H1 (cell line): Measurements from ENCODE around the gene ABCG1. TPM values are rescaled to one million over a fixed set of nuclear protein-coding genes. Genes with fewer than 3 reads are reported as not detected.

Experiments used
- TBP ChIP-seq: IDR thresholded peaks from 2 replicates; pipeline ENCODE4 v1.6.1; 2011; ENCODE audit warnings: low read depth, low read length, improper control_type of control experiment
- polyA plus RNA-seq, 7 experiments: library from polyadenylated mRNA; depleted of rRNA in 3 of 7; stranded (reverse) in 5 of 7; unstranded in 2 of 7; fragments of >200 nt in 5 of 7; fragments of 200-250 nt in 2 of 7; gene quantifications; 1 replicate in 5 of 7; 2 replicates in 1 of 7; 4 replicates in 1 of 7; pipeline versions ENCODE4 v1.2.1 to v1.2.3, GENCODE V29; 2011 to 2013; ENCODE audit warnings: missing spikeins in 2 of 7, mixed read lengths in 2 of 7
- total RNA-seq: library from RNA; stranded (reverse); fragmentation: NEBNext Ultra II Directional; extraction: Animal tissue kit (Norgen Biotek cat#: 25700); gene quantifications from 2 replicates; pipeline ENCODE4 v1.2.1, GENCODE V29; 2021

ABCG1 gene
- total and polyA plus RNA-seq, 2 of the 8 experiments (the other 6 are each of a cell fraction or from before 2014, with no cell fraction given) = 2.1 to 4.0 TPM

DNA sequence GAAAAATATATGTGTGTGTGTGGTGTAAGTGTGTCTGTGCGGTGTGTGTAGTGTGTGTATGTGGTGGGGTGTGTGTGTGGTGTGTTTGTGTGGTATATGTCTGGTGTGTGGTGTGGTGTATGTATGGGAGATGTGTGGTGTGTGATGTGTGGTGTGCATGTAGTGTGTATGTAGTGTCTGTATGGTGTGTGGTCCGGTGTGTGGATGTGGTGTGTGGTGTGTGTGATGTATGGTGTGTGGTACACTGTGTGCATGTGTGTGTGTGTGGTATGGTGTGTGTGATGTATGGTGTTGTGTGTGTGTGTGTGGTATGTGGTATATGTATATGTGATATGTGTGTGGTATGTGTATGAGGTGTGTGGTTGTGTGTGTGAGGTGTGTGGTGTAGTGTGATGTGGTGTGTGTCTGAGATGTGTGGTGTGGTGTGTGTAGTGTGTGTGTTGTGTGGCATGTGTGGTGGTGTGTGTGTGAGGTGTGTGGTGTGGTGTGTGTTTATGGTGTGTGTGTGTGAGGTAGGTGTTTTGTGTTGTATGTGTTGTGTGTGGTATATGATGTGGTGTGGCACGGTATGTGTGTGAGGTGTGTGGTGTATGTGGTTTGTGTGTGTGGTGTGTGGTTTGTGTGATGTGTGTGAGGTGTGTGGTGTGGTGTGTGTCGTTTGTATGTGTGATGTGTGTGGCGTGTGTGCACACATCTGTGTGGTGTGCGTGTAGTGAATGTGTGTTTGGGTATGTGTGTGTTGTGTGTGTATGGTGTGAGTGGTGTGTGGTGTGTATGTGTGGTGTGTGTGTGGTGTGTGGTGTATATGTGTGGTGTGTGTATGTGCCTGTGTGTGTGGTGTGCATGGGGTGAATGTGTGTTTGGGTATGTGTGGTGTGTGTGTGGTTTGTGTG, 35.3 kb upstream of the ABCG1 start (continued):
- TF ChIP-seq TBP = no peak
